Panc1 (cell line): ENCODE data around the gene DLG2. TPM values are rescaled to one million over a fixed set of nuclear protein-coding genes. Genes with fewer than 3 reads are reported as not detected.

ENCODE experiments used
- ATAC-seq: fragments of 200-7000 bp; cut with Tn5 transposase; 2 replicates; pipeline ENCODE4 v1.9.1; 2020; ENCODE audit warnings: mild to moderate bottlenecking, moderate library complexity
- BruUV-seq: library from RNA; stranded (reverse); fragments of 400-500 nt; replicated peaks from 2 replicates; lab custom pipeline; 2021; lab: Mats Ljungman, UMichigan
- CTCF ChIA-PET: fragments of 300-600 bp; sonication (Branson Sonifier 250); formaldehyde crosslinking; loops from one replicate; lab custom pipeline; 2022; ENCODE audit warnings: antibody characterized with exemption; lab: Charles Lee
- POLR2A ChIA-PET: fragments of 300-600 bp; sonication (Branson Sonifier 250); formaldehyde crosslinking; loops from one replicate; lab custom pipeline; 2022; ENCODE audit warnings: antibody characterized with exemption; lab: Charles Lee
- DNase-seq: peaks from one replicate; pipeline ENCODE4 v3.0.0-alpha.2; 2010; ENCODE audit warnings: low read depth, low spot score
- H3K27ac ChIP-seq: 2 replicates; pipeline ENCODE4 v1.5.1; 2011; ENCODE audit warnings: mild to moderate bottlenecking, low read length, inconsistent platforms
- H3K27me3 ChIP-seq: fragments of 200-500 bp; sonication (Bioruptor generic); 2 replicates; pipeline ENCODE4 v1.6.0; 2014; ENCODE audit warnings: low read length, inconsistent platforms; ENCODE audit not compliant: control insufficient read depth, insufficient read depth
- H3K36me3 ChIP-seq: fragments of 200-500 bp; sonication (Bioruptor generic); 2 replicates; pipeline ENCODE4 v1.5.1; 2014; ENCODE audit warnings: inconsistent platforms, mild to moderate bottlenecking, low read length, moderate library complexity; ENCODE audit not compliant: control insufficient read depth, insufficient read depth
- H3K4me1 ChIP-seq: 2 replicates; pipeline ENCODE4 v1.5.1; 2011; ENCODE audit warnings: inconsistent platforms, mild to moderate bottlenecking, low read length, moderate library complexity; ENCODE audit not compliant: control insufficient read depth, insufficient read depth
- H3K4me3 ChIP-seq, 2 experiments: 2 replicates each; pipeline ENCODE4 v1.5.1; 2011 to 2012; ENCODE audit warnings: low read depth in 2 of 2, low read length in 2 of 2, mild to moderate bottlenecking in 2 of 2, inconsistent platforms in 1 of 2, moderate library complexity in 1 of 2
- H3K9me3 ChIP-seq: fragments of 200-500 bp; sonication (Bioruptor generic); 2 replicates; pipeline ENCODE4 v1.5.1; 2014; ENCODE audit warnings: low read depth, mild to moderate bottlenecking, inconsistent platforms, low read length, moderate library complexity; ENCODE audit not compliant: control insufficient read depth, insufficient read depth
- CTCF ChIP-seq: fragments of 450-650 bp; IDR thresholded peaks from 2 replicates; pipeline ENCODE4 v1.5.1; 2017; ENCODE audit warnings: mild to moderate bottlenecking
- POLR2AphosphoS5 ChIP-seq: IDR thresholded peaks from 2 replicates; pipeline ENCODE4 v1.6.1; 2012; ENCODE audit warnings: mild to moderate bottlenecking, low read depth, low read length, moderate library complexity
- REST ChIP-seq, 2 experiments: IDR thresholded peaks; 2 replicates each; pipeline ENCODE4 v1.6.1; 2011 to 2012; ENCODE audit warnings: low read depth in 2 of 2, control low read depth in 1 of 2, low read length in 1 of 2, mild to moderate bottlenecking in 1 of 2, moderate library complexity in 1 of 2; ENCODE audit not compliant: insufficient read depth in 1 of 2
- SIN3A ChIP-seq: IDR thresholded peaks from 2 replicates; pipeline ENCODE4 v1.6.1; 2012; ENCODE audit warnings: low read depth, mild to moderate bottlenecking, low read length, moderate library complexity, borderline replicate concordance; ENCODE audit not compliant: insufficient read depth
- TCF7L2 ChIP-seq: IDR thresholded peaks from 2 replicates; pipeline ENCODE4 v1.6.1; 2011; ENCODE audit warnings: mild to moderate bottlenecking, low read depth, low read length, inconsistent platforms
- in situ Hi-C: cut with HindIII; loops from 2 replicates; pipeline ENCODE4 v1.10.0; 2016; ENCODE audit warnings: low sequenced_read_pairs, low pct_unique_long_range_greater_than_20kb
- intact Hi-C: fragments of 100-400 bp; cut with micrococcal nuclease; formaldehyde crosslinking; loops from one replicate; pipeline ENCODE4 v1.10.0; 2022; ENCODE audit not compliant: unreplicated experiment
- total RNA-seq: library from RNA; stranded (reverse); gene quantifications from one replicate; pipeline ENCODE4 v1.2.1, GENCODE V29; 2021; ENCODE audit not compliant: unreplicated experiment

The DLG2 gene
- total RNA-seq, 1 experiment from 2014 or later, result 4.2 TPM

- DNase-seq (no peak), ATAC-seq (no peak)
- no peaks in the 10 kb centered on the region for H3K27me3 ChIP-seq
- no peak overlapping the region for H3K27ac ChIP-seq
- H3K4me1 ChIP-seq, result no peaks in the 10 kb centered on the region
- H3K9me3 ChIP-seq, result no peaks in the 10 kb centered on the region
- no peak overlapping the region for H3K4me3 ChIP-seq
- H3K36me3 ChIP-seq, result no peaks in the 10 kb centered on the region
- intact Hi-C loops, result no loop called here
- ChIA-PET POLR2A (no interaction called here), CTCF (no interaction called here)
- no peak for TF ChIP-seq POLR2AphosphoS5
- in situ Hi-C loops, result no loop called here
- BruUV-seq, result no TSS peak
Observed at GRCh38 chr11:84211896-84212295, 1415.2 kb downstream of the DLG2 start.

- no peaks in the 10 kb centered on the region for H3K36me3 ChIP-seq
- in situ Hi-C loops (no loop called here), intact Hi-C loops (no loop called here)
- H3K4me1 ChIP-seq, result no peaks in the 10 kb centered on the region
- H3K27ac ChIP-seq, result no peak overlapping the region
- TF ChIP-seq CTCF (no peak), REST (IDR thresholded peaks at IDR 0.05; ENCODE audit: insufficient read depth in 1 of 2, low read depth in 2 of 2, low read length in 1 of 2) (no peak), SIN3A (no peak), TCF7L2 (no peak), POLR2AphosphoS5 (no peak)
- ChIA-PET CTCF (no interaction called here), POLR2A (no interaction called here)
- no peak for DNase-seq
- no peaks in the 10 kb centered on the region for H3K27me3 ChIP-seq
- no peaks in the 10 kb centered on the region for H3K9me3 ChIP-seq
- H3K4me3 ChIP-seq, result no peak overlapping the region
- no TSS peak for BruUV-seq
- no peak for ATAC-seq
Observed at GRCh38 chr11:84194696-84195095, 1432.4 kb downstream of the DLG2 start.

- Histone ChIP-seq H3K4me1 (no peaks in the 10 kb centered on the region), H3K36me3 (no peaks in the 10 kb centered on the region), H3K9me3 (no peaks in the 10 kb centered on the region), H3K27ac (no peak overlapping the region), H3K27me3 (no peaks in the 10 kb centered on the region), H3K4me3 (no peak overlapping the region)
- no peak for DNase-seq
- ChIA-PET CTCF (no interaction called here), POLR2A (no interaction called here)
- ATAC-seq, result no peak
- TF ChIP-seq CTCF (no peak), REST (IDR thresholded peaks at IDR 0.05; ENCODE audit: insufficient read depth in 1 of 2, low read depth in 2 of 2, low read length in 1 of 2) (no peak), TCF7L2 (no peak), SIN3A (no peak), POLR2AphosphoS5 (no peak)
- in situ Hi-C loops, result no loop called here
- intact Hi-C loops, result no loop called here
- BruUV-seq, result no TSS peak
Observed at GRCh38 chr11:84193706-84194105, 1433.4 kb downstream of the DLG2 start.
